Measurements from ENCODE around the gene WDFY1.
A peak's percentile ranks its signal among the peaks of the same experiment; 100 is the strongest.

The WDFY1 gene

DNA sequence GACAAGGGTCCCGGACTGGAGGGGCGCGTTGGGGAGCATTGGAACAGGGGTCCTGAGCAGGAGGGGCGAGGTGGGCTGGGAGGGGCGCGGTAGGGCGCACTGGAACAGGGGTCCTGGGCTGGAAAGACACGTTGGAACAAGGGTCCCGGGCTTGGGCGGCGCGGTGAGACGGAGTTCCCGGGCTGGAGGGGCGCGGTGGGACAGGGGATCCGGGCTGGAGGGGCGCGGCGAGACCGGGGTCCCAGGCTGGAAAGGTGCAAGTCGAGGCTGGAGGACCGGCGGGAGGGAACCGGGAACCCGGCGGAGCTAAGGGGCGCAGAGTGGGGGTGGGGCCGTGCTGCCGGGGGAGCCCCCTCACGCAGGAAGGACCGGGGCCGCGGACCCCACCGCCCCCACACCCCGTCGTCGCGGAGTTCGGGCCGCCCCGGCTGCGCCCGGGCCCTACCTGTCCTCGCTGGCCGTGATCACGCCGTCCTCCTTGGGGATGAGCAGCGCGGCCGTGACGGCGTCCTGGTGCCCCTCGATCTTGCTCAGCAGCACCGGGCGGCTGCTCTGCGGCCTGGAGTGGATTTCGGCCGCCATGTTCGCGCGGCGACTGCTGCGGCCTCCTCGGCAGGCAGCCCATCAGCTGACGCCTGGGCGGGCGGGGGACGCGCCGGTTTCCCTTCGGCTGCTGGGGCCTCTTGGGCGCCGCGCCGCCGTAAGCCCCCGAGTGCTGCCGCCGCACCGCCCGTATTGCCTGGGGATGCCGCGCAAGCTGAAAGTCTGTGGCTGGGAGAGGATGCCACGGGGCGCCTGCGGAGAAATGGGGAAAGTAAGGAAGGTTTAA lies at the start of gene WDFY1:
Gene WDFY1 (minus strand): TSS at position 633 of the 829 bp plus-strand sequence. CDS start 51 bp downstream, at position 582.
- peak within 1 kb of the TSS; percentile 67 for H3K4me3 ChIP-seq (ENCODE audit: low read depth, low read length)
- TF ChIP-seq POLR2A (IDR thresholded peaks at IDR 0.05; ENCODE audit: extremely low read depth, insufficient read length) (peak; percentile 63), MYC (IDR thresholded peaks at IDR 0.05; ENCODE audit: low read depth, low read length) (peak; percentile 46; the same call in 1 of the 2 replicates), CTCF (IDR thresholded peaks at IDR 0.05; ENCODE audit: low read depth, low read length) (no peak)
- TF ChIP-seq, protein P1, sequence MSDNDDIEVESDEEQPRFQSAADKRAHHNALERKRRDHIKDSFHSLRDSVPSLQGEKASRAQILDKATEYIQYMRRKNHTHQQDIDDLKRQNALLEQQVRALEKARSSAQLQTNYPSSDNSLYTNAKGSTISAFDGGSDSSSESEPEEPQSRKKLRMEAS (IDR thresholded peaks at IDR 0.05; ENCODE audit: low read depth, low read length), result peak; percentile 49; the same call in 1 of the 2 replicates
- peak; percentile 92 for DNase-seq (ENCODE audit: low read depth)

DNA sequence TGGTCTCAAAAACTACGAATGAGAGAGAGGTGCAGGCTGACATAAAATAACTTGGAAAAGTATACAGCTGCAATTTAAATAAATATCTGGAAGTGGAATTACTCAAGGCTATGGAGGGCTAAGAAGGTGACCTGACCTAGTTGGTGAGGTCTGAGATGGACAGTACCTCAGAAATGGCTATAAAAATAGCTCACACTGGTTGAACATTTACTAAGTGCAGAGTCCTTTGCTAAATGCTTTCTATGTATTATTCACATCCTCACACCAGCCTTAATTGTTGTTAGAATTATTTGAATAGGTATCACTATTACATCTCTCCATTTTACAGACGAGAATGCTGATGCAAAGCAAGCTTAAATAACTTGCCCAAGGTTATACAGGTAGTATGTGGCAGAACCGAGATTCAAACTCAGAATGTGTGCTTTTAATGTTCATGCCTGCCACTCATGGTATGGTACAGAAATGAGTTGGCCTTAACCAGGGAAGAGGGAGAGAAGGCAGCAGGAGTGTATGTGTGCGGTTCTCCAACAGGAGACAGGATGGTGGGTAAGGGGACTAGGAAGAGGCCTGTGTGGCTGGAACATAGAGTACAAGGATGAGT lies 49.5 kb upstream of the WDFY1 start:
- DNase-seq (ENCODE audit: low read depth), result no peak
- TF ChIP-seq POLR2A (IDR thresholded peaks at IDR 0.05; ENCODE audit: extremely low read depth, insufficient read length) (no peak), MYC (IDR thresholded peaks at IDR 0.05; ENCODE audit: low read depth, low read length) (no peak), CTCF (IDR thresholded peaks at IDR 0.05; ENCODE audit: low read depth, low read length) (no peak)
- TF ChIP-seq, protein P1 (IDR thresholded peaks at IDR 0.05; ENCODE audit: low read depth, low read length), result no peak
- no peak overlapping the region for H3K4me3 ChIP-seq (ENCODE audit: low read depth, low read length)

- no peak overlapping the region for H3K4me3 ChIP-seq (ENCODE audit: low read depth, low read length)
- DNase-seq (ENCODE audit: low read depth), result peak; percentile 76
- peak; percentile 83 for TF ChIP-seq CTCF (IDR thresholded peaks at IDR 0.05; ENCODE audit: low read depth, low read length)
- TF ChIP-seq, protein P1 (IDR thresholded peaks at IDR 0.05; ENCODE audit: low read depth, low read length), result 0 out of 2 replicates have a peak, but pooled peaks have one; percentile 18
- peak; percentile 32; the same call in 1 of the 2 replicates for TF ChIP-seq MYC (IDR thresholded peaks at IDR 0.05; ENCODE audit: low read depth, low read length)
- no peak for TF ChIP-seq POLR2A (IDR thresholded peaks at IDR 0.05; ENCODE audit: extremely low read depth, insufficient read length)
Observed at GRCh38 chr2:223993634-223994232, 48.6 kb upstream of the WDFY1 start.

- no peak for DNase-seq (ENCODE audit: low read depth)
- TF ChIP-seq POLR2A (IDR thresholded peaks at IDR 0.05; ENCODE audit: extremely low read depth, insufficient read length) (no peak), CTCF (IDR thresholded peaks at IDR 0.05; ENCODE audit: low read depth, low read length) (no peak), MYC (IDR thresholded peaks at IDR 0.05; ENCODE audit: low read depth, low read length) (no peak)
- TF ChIP-seq, protein P1 (IDR thresholded peaks at IDR 0.05; ENCODE audit: low read depth, low read length), result no peak
- no peak overlapping the region for H3K4me3 ChIP-seq (ENCODE audit: low read depth, low read length)
Observed at GRCh38 chr2:223991611-223992010, 46.5 kb upstream of the WDFY1 start.

DNA sequence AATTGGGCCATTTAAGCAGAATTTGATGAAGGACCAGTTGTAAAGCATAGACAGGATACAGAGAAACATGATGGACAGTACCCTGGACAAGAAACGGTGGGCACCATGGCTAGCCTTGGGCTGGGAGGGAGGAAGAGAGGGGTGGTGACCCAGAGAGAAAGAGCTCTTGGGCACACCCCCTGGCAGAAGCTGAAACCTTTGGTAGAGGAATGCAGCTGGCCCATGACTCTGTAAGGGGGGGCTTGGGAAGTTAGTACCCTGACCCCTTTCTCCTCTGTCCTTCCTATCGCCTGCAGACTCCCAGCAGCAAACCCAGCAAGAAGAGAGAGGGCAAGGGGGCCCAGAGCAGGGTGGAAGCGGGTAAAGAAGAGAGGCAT lies 44.7 kb upstream of the WDFY1 start:
- TF ChIP-seq, protein P1 (IDR thresholded peaks at IDR 0.05; ENCODE audit: low read depth, low read length), result no peak
- TF ChIP-seq POLR2A (IDR thresholded peaks at IDR 0.05; ENCODE audit: extremely low read depth, insufficient read length), result no peak
- no peak for TF ChIP-seq MYC (IDR thresholded peaks at IDR 0.05; ENCODE audit: low read depth, low read length)
- TF ChIP-seq CTCF (IDR thresholded peaks at IDR 0.05; ENCODE audit: low read depth, low read length), result no peak
- H3K4me3 ChIP-seq (ENCODE audit: low read depth, low read length), result no peak overlapping the region
- no peak for DNase-seq (ENCODE audit: low read depth)

Data from NB4 (cell line).